HepG2 (cell line): ENCODE results near the gene PRR19. TPM values are rescaled to one million over a fixed set of nuclear protein-coding genes. Genes with fewer than 3 reads are reported as not detected.

Experiments used
- ATAC-seq: fragments of 200-7000 bp; cut with Tn5 transposase; 3 replicates; pipeline ENCODE4 v1.9.1; 2020; ENCODE audit warnings: mild to moderate bottlenecking, moderate library complexity
- BruUV-seq: library from RNA; stranded (reverse); fragments of 400-500 nt; replicated peaks from 2 replicates; lab custom pipeline; 2021; lab: Mats Ljungman, UMichigan
- CTCF ChIA-PET: fragments of 300-600 bp; formaldehyde crosslinking; extraction: SDS; loops from one replicate; lab custom pipeline; 2021; ENCODE audit warnings: low total read pairs, inconsistent platforms, low intra/inter-chr PET ratio; lab: Yijun Ruan, JAX
- POLR2A ChIA-PET: fragments of 350-600 bp; sonication (Branson Sonifier 250); formaldehyde crosslinking; loops from one replicate; lab custom pipeline; 2020; ENCODE audit warnings: antibody characterized with exemption, inconsistent platforms; lab: Yijun Ruan, JAX
- DNase-seq: peaks from one replicate; pipeline ENCODE4 v3.0.0-alpha.2; 2015; ENCODE audit warnings: low spot score
- FAIRE-seq: peaks from 3 replicates; lab custom pipeline; 2011; peaks lifted over from hg19 to GRCh38; lab: Jason Lieb, UNC
- H2AFZ ChIP-seq: one replicate; pipeline ENCODE4 v1.6.1; 2011; ENCODE audit warnings: low read length, inconsistent platforms
- H3K27ac ChIP-seq: fragments of 300-600 bp; 3 replicates; pipeline ENCODE4 v1.8.0; 2011; ENCODE audit warnings: mixed run types, mild to moderate bottlenecking, mixed read lengths, low read length, inconsistent platforms; ENCODE audit not compliant: insufficient read depth; ENCODE audit errors: extremely low read length
- H3K27me3 ChIP-seq, 2 experiments: fragments of 200-600 bp in 1 of 2; 2 replicates in 1 of 2; 3 replicates in 1 of 2; pipeline versions ENCODE4 v1.6.0 to v1.8.0; 2011; ENCODE audit warnings: low read length in 2 of 2, mild to moderate bottlenecking in 2 of 2, moderate library complexity in 2 of 2, inconsistent platforms in 1 of 2; ENCODE audit not compliant: insufficient read depth in 2 of 2, control insufficient read depth in 1 of 2
- H3K36me3 ChIP-seq, 2 experiments: fragments of 200-600 bp in 1 of 2; replicated peaks in 1 of 2; 2 replicates in 1 of 2; 3 replicates in 1 of 2; pipeline versions ENCODE4 v1.5.1 to v1.8.0; 2011; ENCODE audit warnings: low read length in 2 of 2, inconsistent platforms in 1 of 2; ENCODE audit not compliant: insufficient read depth in 2 of 2, control insufficient read depth in 1 of 2
- H3K4me1 ChIP-seq: 2 replicates; pipeline ENCODE4 v1.5.1; 2012; ENCODE audit warnings: low read length, inconsistent platforms; ENCODE audit not compliant: insufficient read depth
- H3K4me2 ChIP-seq: 2 replicates; pipeline ENCODE4 v1.6.0; 2011; ENCODE audit warnings: low read depth, low read length, inconsistent platforms
- H3K4me3 ChIP-seq, 3 experiments: fragments of 200-600 bp in 1 of 3; sonication (generic), shearing (Covaris generic) in 1 of 3; replicated peaks in 1 of 3; 2 replicates each; pipeline ENCODE4 v1.5.1; 2011 to 2016; ENCODE audit warnings: low read length in 3 of 3, inconsistent platforms in 2 of 3, low read depth in 2 of 3, mild to moderate bottlenecking in 2 of 3, control low read depth in 1 of 3, mixed read lengths in 1 of 3; ENCODE audit not compliant: insufficient read depth in 1 of 3
- H3K79me2 ChIP-seq: one replicate; pipeline ENCODE4 v1.6.1; 2011; ENCODE audit warnings: low read length, inconsistent platforms; ENCODE audit not compliant: insufficient read depth
- H3K9ac ChIP-seq: 2 replicates; pipeline ENCODE4 v1.6.0; 2011; ENCODE audit warnings: mild to moderate bottlenecking, low read depth, low read length, inconsistent platforms; ENCODE audit not compliant: insufficient read depth
- H3K9me3 ChIP-seq: 2 replicates; pipeline ENCODE4 v1.5.1; 2012; ENCODE audit warnings: mild to moderate bottlenecking, low read length
- H4K20me1 ChIP-seq: 2 replicates; pipeline ENCODE4 v1.6.0; 2011; ENCODE audit warnings: inconsistent platforms, mild to moderate bottlenecking, low read length, moderate library complexity; ENCODE audit not compliant: insufficient read depth
- ARHGAP35 ChIP-seq: sonication (generic); formaldehyde crosslinking; IDR thresholded peaks from 2 replicates; pipeline ENCODE4 v1.9.0; 2022; ENCODE audit warnings: mild to moderate bottlenecking, inconsistent platforms, moderate library complexity, missing genetic modification reagents, borderline replicate concordance
- ATF4 ChIP-seq, 2 experiments: fragments of 450-650 bp in 1 of 2; sonication (generic) in 1 of 2; formaldehyde crosslinking; IDR thresholded peaks; 2 replicates each; pipeline versions ENCODE4 v1.5.0 to v1.8.0; 2020 to 2022; ENCODE audit warnings: mild to moderate bottlenecking in 1 of 2, missing genetic modification reagents in 1 of 2
- CBFB ChIP-seq: sonication (generic); formaldehyde crosslinking; IDR thresholded peaks from 2 replicates; pipeline ENCODE4 v1.4.0; 2020; ENCODE audit warnings: missing genetic modification reagents
- MTA3 ChIP-seq: sonication (generic); formaldehyde crosslinking; IDR thresholded peaks from 2 replicates; pipeline ENCODE4 v1.4.0; 2020; ENCODE audit warnings: missing genetic modification reagents
- MYC ChIP-seq: sonication (generic); formaldehyde crosslinking; IDR thresholded peaks from 2 replicates; pipeline ENCODE4 v1.9.0; 2021; ENCODE audit warnings: missing genetic modification reagents, borderline replicate concordance
- NFKB2 ChIP-seq: sonication (generic); formaldehyde crosslinking; IDR thresholded peaks from 2 replicates; pipeline ENCODE4 v1.4.0; 2020; ENCODE audit warnings: missing genetic modification reagents, borderline replicate concordance
- PHF8 ChIP-seq: sonication (generic); formaldehyde crosslinking; IDR thresholded peaks from 2 replicates; pipeline ENCODE4 v1.5.0; 2020; ENCODE audit warnings: missing genetic modification reagents
- POLR2A ChIP-seq, 2 experiments: IDR thresholded peaks; 2 replicates each; pipeline ENCODE4 v1.6.1; 2011; ENCODE audit warnings: low read depth in 2 of 2, low read length in 2 of 2, mild to moderate bottlenecking in 1 of 2, moderate library complexity in 1 of 2; ENCODE audit not compliant: insufficient read depth in 1 of 2
- RBM22 ChIP-seq: fragments of 200-400 bp; formaldehyde crosslinking; optimal IDR thresholded peaks from 2 replicates; pipeline ENCODE3; 2017; ENCODE audit warnings: mild to moderate bottlenecking, low read length, moderate library complexity
- RELA ChIP-seq: sonication (generic); formaldehyde crosslinking; IDR thresholded peaks from 2 replicates; pipeline ENCODE4 v1.4.0; 2020; ENCODE audit warnings: missing genetic modification reagents
- SAP130 ChIP-seq: IDR thresholded peaks from 2 replicates; pipeline ENCODE4 v1.6.1; 2016; ENCODE audit warnings: low read depth
- SMARCE1 ChIP-seq: fragments of 450-650 bp; IDR thresholded peaks from 2 replicates; pipeline ENCODE4 v1.6.1; 2017; ENCODE audit warnings: borderline replicate concordance
- SP5 ChIP-seq: IDR thresholded peaks from 2 replicates; pipeline ENCODE4 v1.6.1; 2016; ENCODE audit warnings: low read depth, borderline replicate concordance
- TAF1 ChIP-seq: sonication (generic); formaldehyde crosslinking; IDR thresholded peaks from 2 replicates; pipeline ENCODE4 v1.4.0; 2020; ENCODE audit warnings: missing genetic modification reagents
- ZNF431 ChIP-seq: sonication (generic); formaldehyde crosslinking; IDR thresholded peaks from 2 replicates; pipeline ENCODE4 v1.9.0; 2022; ENCODE audit warnings: missing genetic modification reagents, low read depth, mild to moderate bottlenecking, borderline replicate concordance
- ZNF768 ChIP-seq: sonication (generic); formaldehyde crosslinking; IDR thresholded peaks from 2 replicates; pipeline ENCODE4 v1.4.0; 2020; ENCODE audit warnings: missing genetic modification reagents
- WGBS: methylation state at CpG from one replicate; pipeline ENCODE4 v1.1.6; 2017; ENCODE audit warnings: low lambda C conversion rate; 5-methylcytosine and 5-hydroxymethylcytosine counted together
- in situ Hi-C: cut with HindIII; loops from 2 replicates; pipeline ENCODE4 v1.10.0; 2017; ENCODE audit warnings: low pct_unique_long_range_greater_than_20kb; ENCODE audit not compliant: extremely low pct_ligation_motif_present
- intact Hi-C: fragments of 100-400 bp; cut with micrococcal nuclease; formaldehyde crosslinking; loops from one replicate; pipeline ENCODE4 v1.10.0; 2022; ENCODE audit not compliant: unreplicated experiment
- polyA plus RNA-seq, 8 experiments: library from polyadenylated mRNA; depleted of rRNA in 3 of 8; stranded (reverse) in 7 of 8; unstranded in 1 of 8; fragments of >200 nt; fragmentation: Illumina TruSeq in 4 of 8; extraction: Trizol in 4 of 8; gene quantifications; 2 replicates each; pipeline versions ENCODE4 v1.2.1 to v1.2.3, GENCODE V29; 2011 to 2016; ENCODE audit warnings: low read depth in 4 of 8, missing spikeins in 1 of 8, mixed read lengths in 1 of 8; ENCODE audit not compliant: insufficient read depth in 1 of 8
- total RNA-seq, 5 experiments: library from RNA; depleted of rRNA; stranded (reverse); fragments of >200 nt; fragmentation: Illumina TruSeq; extraction: Trizol; gene quantifications; 2 replicates each; pipeline ENCODE4 v1.2.3, GENCODE V29; 2016; ENCODE audit warnings: low read depth in 1 of 5
- TF ChIP-seq, protein P1 (sequence below): IDR thresholded peaks from 2 replicates; pipeline ENCODE4 v1.6.1; 2012; ENCODE audit warnings: inconsistent platforms
- TF ChIP-seq, protein P2 (sequence below), 2 experiments: sonication (generic) in 1 of 2; formaldehyde crosslinking in 1 of 2; IDR thresholded peaks; 2 replicates each; pipeline versions ENCODE4 v1.4.0 to v1.6.1; 2018 to 2020; ENCODE audit warnings: missing genetic modification reagents in 2 of 2, borderline replicate concordance in 1 of 2, low read depth in 1 of 2, mild to moderate bottlenecking in 1 of 2, missing biosample characterization in 1 of 2

PRR19 gene
- total and polyA plus RNA-seq, 2 of the 13 experiments (the other 11 are each of a cell fraction or from before 2014, with no cell fraction given): 0.21 to 0.33 TPM

DNA sequence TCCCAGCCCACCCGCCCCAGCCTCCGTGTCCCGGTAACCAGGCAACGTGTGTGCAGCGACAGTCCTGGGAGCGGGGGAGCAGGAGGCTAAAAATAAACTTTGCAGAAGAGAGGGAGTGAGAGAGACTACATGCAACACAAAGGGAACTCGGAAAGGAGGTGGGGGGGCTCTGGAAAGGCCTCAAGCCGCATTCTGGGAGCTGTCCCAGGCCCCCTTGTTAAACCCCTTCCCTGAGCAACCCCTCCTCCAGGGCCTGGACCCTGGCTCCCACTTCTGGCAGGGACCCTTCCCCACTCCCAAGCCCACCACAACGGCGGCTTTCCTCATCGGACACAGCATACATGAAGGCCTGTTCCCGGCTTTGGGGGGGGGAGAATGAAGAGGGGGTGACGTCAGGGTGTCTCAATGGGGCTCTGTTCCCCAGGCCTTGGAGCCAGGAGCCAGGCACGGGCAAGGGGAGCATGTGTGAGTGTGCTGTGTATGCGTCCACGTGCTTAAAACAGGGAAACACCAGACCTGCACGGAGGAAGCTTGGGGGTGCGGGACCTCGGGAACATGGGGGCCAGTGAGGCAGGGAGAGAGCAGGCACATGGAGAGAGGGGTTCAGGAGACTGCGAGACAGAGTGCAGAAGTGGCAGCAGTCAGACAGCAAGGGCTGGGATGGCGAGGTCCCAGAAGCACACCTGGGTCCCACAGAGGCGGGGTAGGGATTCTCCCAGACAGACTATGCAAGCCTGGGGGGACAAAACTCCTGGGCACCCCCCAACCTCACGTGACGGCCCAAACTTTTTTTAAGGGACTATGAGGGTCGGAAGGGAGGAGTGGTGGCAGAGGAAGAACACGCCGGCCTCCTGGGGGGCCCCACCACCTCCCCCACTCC lies 49.3 kb upstream of the PRR19 start (continued):
- TF ChIP-seq ATF4 (CRISPR knock-in tag; IDR thresholded peaks at IDR 0.05): 0 out of 4 replicates have a peak, but pooled peaks of 1 of the 2 experiments have one; percentile 20
- TF ChIP-seq MYC: peak; percentile 53; the same call in 1 of the 2 replicates
- TF ChIP-seq, protein P1, sequence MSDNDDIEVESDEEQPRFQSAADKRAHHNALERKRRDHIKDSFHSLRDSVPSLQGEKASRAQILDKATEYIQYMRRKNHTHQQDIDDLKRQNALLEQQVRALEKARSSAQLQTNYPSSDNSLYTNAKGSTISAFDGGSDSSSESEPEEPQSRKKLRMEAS: peak; percentile 60; the same call in 1 of the 2 replicates
- no peak for TF ChIP-seq CBFB (CRISPR knock-in tag)
- TF ChIP-seq ZNF768: 0 out of 2 replicates have a peak, but pooled peaks have one; percentile 0
- 0 out of 2 replicates have a peak, but pooled peaks have one; percentile 8 for TF ChIP-seq ARHGAP35 (CRISPR knock-in tag)
- peak in 1 of 2 experiments; percentile 41; a peak in 1 of 4 replicates for TF ChIP-seq POLR2A (IDR thresholded peaks at IDR 0.05; ENCODE audit: insufficient read depth in 1 of 2, low read depth in 2 of 2, low read length in 2 of 2)
- TF ChIP-seq RBM22: peak; percentile 69

GRCh38 chr19:42253245-42254088 lies 48.5 kb upstream of the PRR19 start:
- Histone ChIP-seq H3K9me3 (no peaks in the 10 kb centered on the region), H3K4me1 (peaks cover 58% of the 10 kb centered on the region), H3K27me3 (no peaks in the 10 kb centered on the region; a peak in 1 of 5 replicates), H3K79me2 (peaks cover 43% of the 10 kb centered on the region), H2AFZ (no peak overlapping the region), H3K36me3 (peaks cover 7 to 32% of the 10 kb centered on the region in 2 experiments; a peak in 3 of 5 replicates), H4K20me1 (peaks cover 37% of the 10 kb centered on the region), H3K4me2 (peak overlapping the region; percentile 98), H3K27ac (peak overlapping the region; percentile 100), H3K9ac (peak overlapping the region; percentile 100), H3K4me3 (peak overlapping the region; percentile 95 to 99 (median 99))
- FAIRE-seq (no peak), DNase-seq (peak; percentile 59), ATAC-seq (peak; percentile 14)
- 3% methylated on average over 16 of the region's 71 CpGs for WGBS
- intact Hi-C loops (no loop called here), in situ Hi-C loops (loop anchor here (5.0 kb wide), 1 partner anchor 34 kb away; no protein-coding TSS in a partner anchor)
- ChIA-PET CTCF (no interaction called here), POLR2A (interaction anchor here (0.6 to 1.5 kb wide), 5 partner anchors 9 to 42 kb away, joined by 3 to 8 read pairs (median 5); partner anchors contain the start of gene GSK3A)
- BruUV-seq: no TSS peak
- TF ChIP-seq ZNF431 (no peak), TAF1 (CRISPR knock-in tag) (0 out of 2 replicates have a peak, but pooled peaks have one; percentile 29), SAP130 (CRISPR knock-in tag) (0 out of 2 replicates have a peak, but pooled peaks have one; percentile 40), RELA (no peak), SMARCE1 (no peak), MTA3 (no peak), NFKB2 (CRISPR knock-in tag) (peak; percentile 48; the same call in 1 of the 2 replicates), SP5 (CRISPR knock-in tag) (peak; percentile 49), PHF8 (CRISPR knock-in tag) (0 out of 2 replicates have a peak, but pooled peaks have one; percentile 28)
- TF ChIP-seq, protein P2, sequence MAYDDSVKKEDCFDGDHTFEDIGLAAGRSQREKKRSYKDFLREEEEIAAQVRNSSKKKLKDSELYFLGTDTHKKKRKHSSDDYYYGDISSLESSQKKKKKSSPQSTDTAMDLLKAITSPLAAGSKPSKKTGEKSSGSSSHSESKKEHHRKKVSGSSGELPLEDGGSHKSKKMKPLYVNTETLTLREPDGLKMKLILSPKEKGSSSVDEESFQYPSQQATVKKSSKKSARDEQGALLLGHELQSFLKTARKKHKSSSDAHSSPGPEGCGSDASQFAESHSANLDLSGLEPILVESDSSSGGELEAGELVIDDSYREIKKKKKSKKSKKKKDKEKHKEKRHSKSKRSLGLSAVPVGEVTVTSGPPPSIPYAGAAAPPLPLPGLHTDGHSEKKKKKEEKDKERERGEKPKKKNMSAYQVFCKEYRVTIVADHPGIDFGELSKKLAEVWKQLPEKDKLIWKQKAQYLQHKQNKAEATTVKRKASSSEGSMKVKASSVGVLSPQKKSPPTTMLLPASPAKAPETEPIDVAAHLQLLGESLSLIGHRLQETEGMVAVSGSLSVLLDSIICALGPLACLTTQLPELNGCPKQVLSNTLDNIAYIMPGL (CRISPR knock-in tag; IDR thresholded peaks at IDR 0.05; ENCODE audit: borderline replicate concordance in 1 of 2, low read depth in 1 of 2): no peak
